IgD-negative memory B cell (primary cell): ENCODE measurements around the gene JAK3. TPM values are rescaled to one million over a fixed set of nuclear protein-coding genes. Genes with fewer than 3 reads are reported as not detected.
A peak's percentile ranks its signal among the peaks of the same experiment; 100 is the strongest.
"Not testable (repeated sequence)": the region's sequence is repeated elsewhere in the genome, so short reads cannot be mapped to it uniquely, and the experiment has no call there.

Experiments
- H3K27ac Mint-ChIP-seq, 3 donors: one replicate each; pipeline ENCODE4 v1.8.0; 2020 to 2022; ENCODE audit warnings: mild to moderate bottlenecking in 3 of 3, mixed read lengths in 3 of 3, moderate library complexity in 1 of 3
- H3K27me3 Mint-ChIP-seq: one replicate; pipeline ENCODE4 v1.8.0; 2021; ENCODE audit warnings: mixed read lengths
- H3K36me3 Mint-ChIP-seq: one replicate; pipeline ENCODE4 v1.8.0; 2020; ENCODE audit warnings: mild to moderate bottlenecking, mixed read lengths
- H3K4me1 Mint-ChIP-seq, 3 donors: one replicate each; pipeline ENCODE4 v1.8.0; 2020 to 2022; ENCODE audit warnings: mixed read lengths in 3 of 3, mild to moderate bottlenecking in 1 of 3
- H3K4me3 Mint-ChIP-seq, 4 donors: one replicate each; pipeline ENCODE4 v1.8.0; 2020 to 2022; ENCODE audit warnings: mild to moderate bottlenecking in 4 of 4, mixed read lengths in 4 of 4, moderate library complexity in 3 of 4
- H3K9me3 Mint-ChIP-seq, 3 donors: one replicate each; pipeline ENCODE4 v1.8.0; 2020 to 2021; ENCODE audit warnings: mixed read lengths in 3 of 3, mild to moderate bottlenecking in 1 of 3
- polyA plus RNA-seq: library from polyadenylated mRNA; unstranded; fragments of 300-500 nt; fragmentation: Illumina TruSeq; gene quantifications from one replicate; pipeline ENCODE4 v1.2.3, GENCODE V29; 2021

JAK3 gene
- polyA plus RNA-seq: 56.3 TPM

GRCh38 chr19:17847538-17848366 is at the start of gene JAK3:
JAK3 (minus strand) TSS chr19:17847982; CDS start chr19:17844417, 3,565 bp downstream.
- Mint-ChIP-seq H3K9me3 (no peaks in the 10 kb centered on the region), H3K4me3 (peak within 1 kb of the TSS; percentile 72 to 97 (median 91))

GRCh38 chr19:17893766-17894165 is 46.0 kb upstream of the JAK3 start:
- Mint-ChIP-seq H3K27me3 (peaks cover 8% of the 10 kb centered on the region), H3K4me3 (no peak overlapping the region), H3K27ac (no peak overlapping the region), H3K4me1 (no peaks in the 10 kb centered on the region), H3K9me3 (peaks cover 0 to 2% (median 0%) of the 10 kb centered on the region in 3 donors), H3K36me3 (peaks cover 4% of the 10 kb centered on the region)

More at GRCh38 chr19:17847538-17848366, at the start of gene JAK3:
- Mint-ChIP-seq H3K36me3 (no peaks in the 10 kb centered on the region), H3K27ac (peak within 1 kb of the TSS; percentile 81 to 99 (median 97)), H3K4me1 (peaks cover 28 to 41% (median 29%) of the 10 kb centered on the region in 3 donors), H3K27me3 (no peaks in the 10 kb centered on the region)

- H3K27ac Mint-ChIP-seq: no peak overlapping the region
- H3K27me3 Mint-ChIP-seq: peaks cover 1% of the 10 kb centered on the region
- H3K9me3 Mint-ChIP-seq: peaks cover 0 to 2% (median 0%) of the 10 kb centered on the region in 3 donors
- H3K4me1 Mint-ChIP-seq: peaks cover 10 to 12% (median 11%) of the 10 kb centered on the region in 3 donors
- no peak overlapping the region for H3K4me3 Mint-ChIP-seq
- peaks cover 4% of the 10 kb centered on the region for H3K36me3 Mint-ChIP-seq
Observed at GRCh38 chr19:17889609-17890214, 41.9 kb upstream of the JAK3 start.

GRCh38 chr19:17888260-17888659 is 40.5 kb upstream of the JAK3 start:
- Mint-ChIP-seq H3K9me3 (peaks cover 0 to 2% (median 0%) of the 10 kb centered on the region in 3 donors), H3K4me1 (peaks cover 15 to 17% (median 15%) of the 10 kb centered on the region in 3 donors), H3K27ac (no peak overlapping the region), H3K27me3 (peaks cover 1% of the 10 kb centered on the region), H3K4me3 (no peak overlapping the region), H3K36me3 (peaks cover 4% of the 10 kb centered on the region)

GRCh38 chr19:17887221-17887620 is 39.4 kb upstream of the JAK3 start:
- H3K4me3 Mint-ChIP-seq, H3K9me3 Mint-ChIP-seq, H3K36me3 Mint-ChIP-seq, H3K27ac Mint-ChIP-seq, H3K27me3 Mint-ChIP-seq: not testable (repeated sequence)
- H3K4me1 Mint-ChIP-seq: peaks cover 15 to 17% (median 15%) of the 10 kb centered on the region in 3 donors

- Mint-ChIP-seq H3K27me3 (peaks cover 2% of the 10 kb centered on the region), H3K27ac (no peak overlapping the region), H3K9me3 (peaks cover 0 to 2% (median 0%) of the 10 kb centered on the region in 3 donors), H3K4me1 (peaks cover 15 to 17% (median 15%) of the 10 kb centered on the region in 3 donors), H3K36me3 (peaks cover 4% of the 10 kb centered on the region), H3K4me3 (peak overlapping the region in 1 of 4 donors; percentile 38)
Observed at GRCh38 chr19:17886515-17886914, 38.7 kb upstream of the JAK3 start.

- H3K27me3 Mint-ChIP-seq: peaks cover 4% of the 10 kb centered on the region
- H3K9me3 Mint-ChIP-seq: no peaks in the 10 kb centered on the region
- H3K36me3 Mint-ChIP-seq: no peaks in the 10 kb centered on the region
- peak overlapping the region in 2 of 3 donors; percentile 88 to 93 for H3K27ac Mint-ChIP-seq
- H3K4me1 Mint-ChIP-seq: peaks cover 15 to 22% (median 18%) of the 10 kb centered on the region in 3 donors
- peak overlapping the region in 2 of 4 donors; percentile 62 to 79 for H3K4me3 Mint-ChIP-seq
Observed at GRCh38 chr19:17883627-17884410, 36.0 kb upstream of the JAK3 start.

- Mint-ChIP-seq H3K27ac (peak overlapping the region in 1 of 3 donors; percentile 65), H3K9me3 (no peaks in the 10 kb centered on the region), H3K4me1 (peaks cover 13 to 21% (median 18%) of the 10 kb centered on the region in 3 donors), H3K27me3 (peaks cover 4% of the 10 kb centered on the region), H3K36me3 (no peaks in the 10 kb centered on the region), H3K4me3 (no peak overlapping the region)
Observed at GRCh38 chr19:17881701-17882100, 33.9 kb upstream of the JAK3 start.

GRCh38 chr19:17879466-17879865 is 31.7 kb upstream of the JAK3 start:
- H3K9me3 Mint-ChIP-seq: no peaks in the 10 kb centered on the region
- H3K4me3 Mint-ChIP-seq: no peak overlapping the region
- no peaks in the 10 kb centered on the region for H3K36me3 Mint-ChIP-seq
- peaks cover 6% of the 10 kb centered on the region for H3K27me3 Mint-ChIP-seq
- no peak overlapping the region for H3K27ac Mint-ChIP-seq
- H3K4me1 Mint-ChIP-seq: peaks cover 4 to 10% (median 10%) of the 10 kb centered on the region in 3 donors

GRCh38 chr19:17877696-17878095 is 29.9 kb upstream of the JAK3 start:
- no peak overlapping the region for H3K4me3 Mint-ChIP-seq
- peaks cover 1 to 5% (median 5%) of the 10 kb centered on the region in 3 donors for H3K4me1 Mint-ChIP-seq
- H3K27me3 Mint-ChIP-seq: peaks cover 8% of the 10 kb centered on the region
- H3K27ac Mint-ChIP-seq: no peak overlapping the region
- H3K9me3 Mint-ChIP-seq: no peaks in the 10 kb centered on the region
- H3K36me3 Mint-ChIP-seq: no peaks in the 10 kb centered on the region

GRCh38 chr19:17874758-17875135 is 27.0 kb upstream of the JAK3 start:
- peaks cover 0 to 2% (median 1%) of the 10 kb centered on the region in 3 donors for H3K4me1 Mint-ChIP-seq
- no peaks in the 10 kb centered on the region for H3K9me3 Mint-ChIP-seq
- peaks cover 15% of the 10 kb centered on the region for H3K27me3 Mint-ChIP-seq
- peak overlapping the region in 2 of 3 donors; percentile 78 to 84 for H3K27ac Mint-ChIP-seq
- H3K4me3 Mint-ChIP-seq: peak overlapping the region in 3 of 4 donors; percentile 22 to 85 (median 23)
- H3K36me3 Mint-ChIP-seq: no peaks in the 10 kb centered on the region

- Mint-ChIP-seq H3K27me3 (peaks cover 15% of the 10 kb centered on the region), H3K4me3 (peak overlapping the region; percentile 68 to 88 (median 78)), H3K9me3 (no peaks in the 10 kb centered on the region), H3K27ac (peak overlapping the region in 2 of 3 donors; percentile 79 to 84), H3K4me1 (peaks cover 0 to 2% (median 1%) of the 10 kb centered on the region in 3 donors), H3K36me3 (no peaks in the 10 kb centered on the region)
Observed at GRCh38 chr19:17873786-17874757, 26.3 kb upstream of the JAK3 start.

- H3K27ac Mint-ChIP-seq: peak overlapping the region in 1 of 3 donors; percentile 32
Observed at GRCh38 chr19:17872251-17873001, 24.6 kb upstream of the JAK3 start.

More at GRCh38 chr19:17872251-17873001, 24.6 kb upstream of the JAK3 start:
- H3K9me3 Mint-ChIP-seq: no peaks in the 10 kb centered on the region
- H3K4me1 Mint-ChIP-seq: peaks cover 0 to 2% (median 1%) of the 10 kb centered on the region in 3 donors
- peak overlapping the region; percentile 30 to 81 (median 49) for H3K4me3 Mint-ChIP-seq
- H3K36me3 Mint-ChIP-seq: no peaks in the 10 kb centered on the region
- peaks cover 15% of the 10 kb centered on the region for H3K27me3 Mint-ChIP-seq
